OCI-LY7 (cell line): ENCODE results near the gene SH2D1B.
"Not testable (repeated sequence)": the region's sequence is repeated elsewhere in the genome, so short reads cannot be mapped to it uniquely, and the experiment has no call there.

Experiments used
- EZH2phosphoT487 ChIP-seq: fragments of 200-600 bp; sonication (generic); IDR thresholded peaks from 2 replicates; pipeline ENCODE4 v1.6.1; 2018; ENCODE audit warnings: low read depth, borderline replicate concordance, mild to moderate bottlenecking, mixed run types, antibody characterized with exemption, low read length, moderate library complexity, mixed read lengths
- TF ChIP-seq, protein P1 (sequence below): fragments of 200-600 bp; sonication (generic); conservative IDR thresholded peaks from 2 replicates; pipeline ENCODE4 v1.5.1; 2014; ENCODE audit warnings: mild to moderate bottlenecking, antibody characterized with exemption, low read length, moderate library complexity, mixed read lengths

DNA sequence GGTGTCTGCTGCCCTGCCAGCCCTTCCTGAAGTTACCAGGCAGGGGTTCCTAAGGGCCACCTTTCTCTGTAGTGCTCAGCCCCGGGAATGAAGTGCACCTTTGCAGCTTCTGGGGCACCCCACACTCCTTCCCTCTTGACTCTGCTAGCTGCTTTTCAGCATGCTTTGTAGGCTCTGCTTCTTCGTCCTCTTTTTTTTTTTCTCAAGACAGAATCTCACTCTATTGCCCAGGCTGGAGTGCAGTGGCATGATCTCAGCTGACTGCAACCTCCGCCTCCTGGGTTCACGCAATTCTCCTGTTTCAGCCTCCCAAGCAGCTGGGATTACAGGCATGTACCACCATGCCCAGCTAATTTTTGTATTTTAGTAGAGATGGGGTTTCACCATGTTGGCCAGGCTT lies 60.1 kb downstream of the SH2D1B start:
- TF ChIP-seq, protein P1, sequence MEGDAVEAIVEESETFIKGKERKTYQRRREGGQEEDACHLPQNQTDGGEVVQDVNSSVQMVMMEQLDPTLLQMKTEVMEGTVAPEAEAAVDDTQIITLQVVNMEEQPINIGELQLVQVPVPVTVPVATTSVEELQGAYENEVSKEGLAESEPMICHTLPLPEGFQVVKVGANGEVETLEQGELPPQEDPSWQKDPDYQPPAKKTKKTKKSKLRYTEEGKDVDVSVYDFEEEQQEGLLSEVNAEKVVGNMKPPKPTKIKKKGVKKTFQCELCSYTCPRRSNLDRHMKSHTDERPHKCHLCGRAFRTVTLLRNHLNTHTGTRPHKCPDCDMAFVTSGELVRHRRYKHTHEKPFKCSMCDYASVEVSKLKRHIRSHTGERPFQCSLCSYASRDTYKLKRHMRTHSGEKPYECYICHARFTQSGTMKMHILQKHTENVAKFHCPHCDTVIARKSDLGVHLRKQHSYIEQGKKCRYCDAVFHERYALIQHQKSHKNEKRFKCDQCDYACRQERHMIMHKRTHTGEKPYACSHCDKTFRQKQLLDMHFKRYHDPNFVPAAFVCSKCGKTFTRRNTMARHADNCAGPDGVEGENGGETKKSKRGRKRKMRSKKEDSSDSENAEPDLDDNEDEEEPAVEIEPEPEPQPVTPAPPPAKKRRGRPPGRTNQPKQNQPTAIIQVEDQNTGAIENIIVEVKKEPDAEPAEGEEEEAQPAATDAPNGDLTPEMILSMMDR: not testable (repeated sequence)
- TF ChIP-seq EZH2phosphoT487: not testable (repeated sequence)
